Aorta (tissue), 5 donors: Measurements from ENCODE around the gene FBXL16. TPM values are rescaled to one million over a fixed set of nuclear protein-coding genes. Genes with fewer than 3 reads are reported as not detected.

Experiments used
- ATAC-seq: fragments of 200-7000 bp; cut with Tn5 transposase; one replicate; pipeline ENCODE4 v1.9.1; 2022; ENCODE audit warnings: moderate library complexity; ENCODE audit not compliant: low FRiP score
- DNase-seq, 2 donors: peaks; one replicate each; pipeline ENCODE4 v3.0.0-alpha.2; 2020
- H3K27ac ChIP-seq, 2 donors: one replicate each; pipeline ENCODE4 v1.5.1; 2013; ENCODE audit warnings: low read length in 2 of 2, mild to moderate bottlenecking in 2 of 2, moderate library complexity in 2 of 2, control low read depth in 1 of 2, inconsistent platforms in 1 of 2, low read depth in 1 of 2
- H3K27me3 ChIP-seq, 2 donors: one replicate each; pipeline ENCODE4 v1.6.1; 2013; ENCODE audit warnings: control low read depth in 1 of 2, low read length in 1 of 2, mild to moderate bottlenecking in 1 of 2, moderate library complexity in 1 of 2; ENCODE audit not compliant: insufficient read depth in 2 of 2, control insufficient read depth in 1 of 2
- H3K36me3 ChIP-seq, 2 donors: one replicate each; pipeline ENCODE4 v1.6.1; 2013; ENCODE audit warnings: control low read depth in 1 of 2, low read length in 1 of 2, mild to moderate bottlenecking in 1 of 2; ENCODE audit not compliant: insufficient read depth in 2 of 2, control insufficient read depth in 1 of 2
- H3K4me1 ChIP-seq, 2 donors: one replicate each; pipeline ENCODE4 v1.6.1; 2013; ENCODE audit warnings: low read length in 2 of 2, control low read depth in 1 of 2, mild to moderate bottlenecking in 1 of 2, moderate library complexity in 1 of 2; ENCODE audit not compliant: insufficient read depth in 2 of 2, control insufficient read depth in 1 of 2
- H3K4me3 ChIP-seq, 2 donors: one replicate each; pipeline ENCODE4 v1.5.1; 2013; ENCODE audit warnings: low read length in 2 of 2, control low read depth in 1 of 2, mild to moderate bottlenecking in 1 of 2
- H3K9me3 ChIP-seq: one replicate; pipeline ENCODE4 v1.6.1; 2013; ENCODE audit warnings: mild to moderate bottlenecking, low read length; ENCODE audit not compliant: control insufficient read depth
- WGBS, 2 donors: extraction: QIAGEN DNeasy Blood & Tissue Kit; methylation state at CpG; one replicate each; pipeline ENCODE4 v1.1.7; 2013; 5-methylcytosine and 5-hydroxymethylcytosine counted together
- intact Hi-C, 2 donors: fragments of 100-400 bp; cut with DNase I; formaldehyde crosslinking; loops; one replicate each; pipeline versions ENCODE4 v1.14.2 to v1.15.0; 2022
- polyA plus RNA-seq, 2 donors: library from polyadenylated mRNA; stranded (reverse); fragments of 200-250 nt; gene quantifications; one replicate each; pipeline ENCODE4 v1.2.3, GENCODE V29; 2013
- total RNA-seq, 2 donors: library from RNA; stranded (reverse); fragmentation: NEBNext Ultra II Directional; extraction: Animal tissue kit (Norgen Biotek cat#: 25700); gene quantifications; one replicate each; pipeline ENCODE4 v1.2.1, GENCODE V29; 2021
- donor health status: healthy with polysubstance abuse.
- donor health status: Bipolar disorder and iron deficiency.
- donor health status: DM: no; HTN: no; CAD: no.
- donor health status: DM: no; HTN: no; CAD: no.
- donor health status: DM: yes; HTN: yes; CAD: no.

The FBXL16 gene
- total and polyA plus RNA-seq, 4 donors = 0.16 to 0.18 TPM; not detected in 2

- H3K9me3 ChIP-seq = no peaks in the 10 kb centered on the region
- intact Hi-C loops = no loop called here
- WGBS, 2 donors = 93 to 95% methylated on average over 29 of the region's 29 CpGs
- DNase-seq (no peak), ATAC-seq (no peak)
- no peaks in the 10 kb centered on the region for H3K27me3 ChIP-seq
- no peak overlapping the region for H3K27ac ChIP-seq
- H3K4me1 ChIP-seq = no peaks in the 10 kb centered on the region
- H3K36me3 ChIP-seq = peaks cover 0 to 2% of the 10 kb centered on the region in 2 donors
- H3K4me3 ChIP-seq = no peak overlapping the region
Observed at GRCh38 chr16:736936-737481, 31.4 kb upstream of the FBXL16 start.

- Histone ChIP-seq H3K4me3 (no peak overlapping the region), H3K27ac (no peak overlapping the region), H3K27me3 (no peaks in the 10 kb centered on the region), H3K36me3 (peaks cover 0 to 2% of the 10 kb centered on the region in 2 donors), H3K4me1 (no peaks in the 10 kb centered on the region), H3K9me3 (no peaks in the 10 kb centered on the region)
- ATAC-seq (no peak), DNase-seq (no peak)
- WGBS, 2 donors = 85 to 87% methylated on average over 13 of the region's 13 CpGs
- intact Hi-C loops = no loop called here
Observed at GRCh38 chr16:735982-736453, 30.4 kb upstream of the FBXL16 start.

- Histone ChIP-seq H3K27me3 (no peaks in the 10 kb centered on the region), H3K4me1 (no peaks in the 10 kb centered on the region), H3K4me3 (no peak overlapping the region), H3K9me3 (no peaks in the 10 kb centered on the region), H3K27ac (no peak overlapping the region), H3K36me3 (peaks cover 0 to 2% of the 10 kb centered on the region in 2 donors)
- no peak for DNase-seq
- intact Hi-C loops = no loop called here
- no peak for ATAC-seq
- WGBS, 2 donors = 93% methylated on average over 25 of the region's 25 CpGs
Observed at GRCh38 chr16:734981-735881, 29.6 kb upstream of the FBXL16 start.

GRCh38 chr16:734208-734980, 28.8 kb upstream of the FBXL16 start:
- Histone ChIP-seq H3K27ac (no peak overlapping the region), H3K4me1 (no peaks in the 10 kb centered on the region), H3K27me3 (no peaks in the 10 kb centered on the region), H3K9me3 (no peaks in the 10 kb centered on the region), H3K4me3 (no peak overlapping the region), H3K36me3 (peaks cover 0 to 2% of the 10 kb centered on the region in 2 donors)
- WGBS, 2 donors = 92 to 94% methylated on average over 49 of the region's 49 CpGs
- ATAC-seq (no peak), DNase-seq (no peak)
- intact Hi-C loops = no loop called here

- no peaks in the 10 kb centered on the region for H3K9me3 ChIP-seq
- no peaks in the 10 kb centered on the region for H3K4me1 ChIP-seq
- H3K27ac ChIP-seq = no peak overlapping the region
- intact Hi-C loops = no loop called here
- H3K36me3 ChIP-seq = peaks cover 0 to 2% of the 10 kb centered on the region in 2 donors
- H3K27me3 ChIP-seq = no peaks in the 10 kb centered on the region
- DNase-seq = no peak
- no peak for ATAC-seq
- WGBS, 2 donors = 81 to 86% methylated on average over 34 of the region's 34 CpGs
- H3K4me3 ChIP-seq = no peak overlapping the region
Observed at GRCh38 chr16:733382-734207, 28.0 kb upstream of the FBXL16 start.

- no peak overlapping the region for H3K27ac ChIP-seq
- DNase-seq (no peak), ATAC-seq (no peak)
- H3K27me3 ChIP-seq = no peaks in the 10 kb centered on the region
- no peaks in the 10 kb centered on the region for H3K9me3 ChIP-seq
- intact Hi-C loops = no loop called here
- WGBS, 2 donors = 87 to 91% methylated on average over 13 of the region's 13 CpGs
- H3K4me3 ChIP-seq = no peak overlapping the region
- no peaks in the 10 kb centered on the region for H3K4me1 ChIP-seq
- peaks cover 0 to 2% of the 10 kb centered on the region in 2 donors for H3K36me3 ChIP-seq
Observed at GRCh38 chr16:732936-733335, 27.3 kb upstream of the FBXL16 start.

GRCh38 chr16:732332-732731, 26.7 kb upstream of the FBXL16 start:
- ATAC-seq = no peak
- Histone ChIP-seq H3K9me3 (no peaks in the 10 kb centered on the region), H3K27ac (no peak overlapping the region), H3K36me3 (peaks cover 0 to 2% of the 10 kb centered on the region in 2 donors), H3K4me1 (no peaks in the 10 kb centered on the region), H3K27me3 (no peaks in the 10 kb centered on the region), H3K4me3 (no peak overlapping the region)
- intact Hi-C loops = no loop called here
- no peak for DNase-seq
- WGBS, 2 donors = 94 to 95% methylated on average over 12 of the region's 12 CpGs
